GM19023 (cell line): Measurements from ENCODE around the gene SLC37A2.
"Not testable (repeated sequence)": the region's sequence is repeated elsewhere in the genome, so short reads cannot be mapped to it uniquely, and the experiment has no call there.

Experiments
- ATAC-seq: cut with Tn5 transposase; IDR thresholded peaks from one replicate; pipeline ENCODE4 v1.9.1; 2021; ENCODE audit warnings: mild to moderate bottlenecking, moderate library complexity; ENCODE audit not compliant: unreplicated experiment

Gene SLC37A2

GRCh38 chr11:125083312-125084056 is 20.4 kb downstream of the SLC37A2 start:
- ATAC-seq, result no peak

GRCh38 chr11:125084057-125084416 is 20.9 kb downstream of the SLC37A2 start:
- ATAC-seq, result no peak

DNA sequence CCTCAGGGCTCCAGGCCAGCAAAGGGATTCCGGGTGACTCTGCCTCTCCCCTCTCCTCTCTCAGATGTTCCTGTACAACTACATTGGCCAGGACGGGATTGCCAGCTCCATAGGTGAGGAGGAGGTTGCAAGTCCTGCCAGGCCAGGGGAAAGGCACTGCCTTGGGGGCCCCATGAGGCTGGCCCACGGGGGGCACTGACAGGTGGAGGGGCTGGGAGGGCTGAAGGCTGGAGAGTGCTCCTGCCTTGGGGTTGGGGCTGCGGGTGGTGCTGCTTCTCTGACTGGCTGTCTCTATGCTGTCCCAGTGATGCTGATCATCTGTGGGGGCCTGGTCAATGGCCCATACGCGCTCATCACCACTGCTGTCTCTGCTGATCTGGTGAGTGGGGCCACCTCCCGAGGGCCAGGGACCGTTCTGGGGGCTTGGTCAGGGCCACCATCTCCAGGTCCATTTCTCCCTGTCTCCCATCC is 21.7 kb downstream of the SLC37A2 start:
- no peak for ATAC-seq

GRCh38 chr11:125085301-125086081 is 22.4 kb downstream of the SLC37A2 start:
- ATAC-seq, result no peak

DNA sequence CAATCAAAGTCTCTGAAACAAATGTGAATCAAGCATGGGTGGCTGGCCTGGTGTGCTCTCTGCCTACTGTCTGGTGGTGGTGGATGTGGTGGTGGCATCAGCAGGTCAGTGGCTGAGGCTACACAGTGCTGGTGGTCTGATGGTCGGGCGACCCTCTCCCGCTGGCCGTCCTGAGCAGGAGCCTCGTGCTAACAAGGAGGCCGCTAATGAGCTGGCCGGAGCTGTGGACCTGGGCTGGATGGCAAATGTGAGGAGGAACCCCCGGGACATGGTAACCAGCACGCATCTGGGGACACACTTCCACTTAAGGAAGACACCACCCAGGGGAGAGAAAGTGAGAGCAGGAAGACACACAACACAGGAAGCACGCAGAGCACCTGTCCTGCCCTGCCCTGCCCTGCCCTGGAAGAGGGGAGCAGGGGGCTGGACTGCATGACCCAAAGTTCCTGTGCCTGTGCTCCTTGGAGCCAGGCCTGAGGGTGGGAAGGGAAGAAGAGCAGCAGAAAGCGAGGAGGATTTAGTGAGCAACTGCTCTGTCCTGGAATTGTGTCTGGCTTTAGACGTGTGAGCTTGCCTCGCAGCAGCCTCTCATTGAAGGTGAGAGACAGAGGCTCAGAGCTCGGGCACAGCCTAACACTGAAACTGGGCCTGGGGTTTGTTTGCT is 23.7 kb downstream of the SLC37A2 start:
- no peak for ATAC-seq

DNA sequence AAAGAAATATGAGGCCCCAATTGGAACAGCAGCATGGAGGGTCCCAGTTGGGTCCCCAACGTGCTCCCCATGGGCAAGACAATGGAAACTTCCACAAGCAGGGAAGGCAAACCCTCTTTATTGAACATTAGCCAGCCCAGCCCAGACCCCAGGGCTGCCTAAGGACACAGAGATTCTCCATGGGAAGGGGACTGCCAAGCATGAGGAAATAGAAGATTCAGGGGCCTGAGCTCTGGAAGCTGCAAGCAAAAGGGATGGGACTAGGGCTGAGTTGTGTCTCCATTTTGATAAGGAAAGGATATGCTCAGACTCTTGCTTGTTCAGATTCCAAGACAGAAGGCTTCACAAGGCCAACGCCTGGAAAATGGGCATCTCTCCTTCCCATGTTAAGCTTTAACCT is 25.0 kb downstream of the SLC37A2 start:
- no peak for ATAC-seq

- no peak for ATAC-seq
Measured at GRCh38 chr11:125088576-125089455, 25.7 kb downstream of the SLC37A2 start.

DNA sequence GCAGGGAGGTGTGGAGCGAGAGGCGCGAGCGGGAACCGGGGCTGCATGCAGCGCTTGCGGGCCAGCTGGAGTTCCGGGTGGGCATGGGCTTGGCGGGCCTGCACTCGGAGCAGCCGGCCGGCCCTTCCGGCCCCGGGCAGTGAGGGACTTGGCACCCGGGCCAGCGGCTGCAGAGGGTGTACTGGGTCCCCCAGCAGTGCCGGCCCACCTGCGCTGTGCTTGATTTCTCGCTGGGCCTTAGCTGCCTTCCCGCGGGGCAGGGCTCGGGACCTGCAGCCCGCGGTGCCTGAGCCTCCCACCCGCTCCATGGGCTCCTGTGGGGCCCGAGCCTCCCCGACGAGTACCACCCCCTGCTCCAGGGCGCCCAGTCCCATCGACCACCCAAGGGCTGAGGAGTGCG is 26.4 kb downstream of the SLC37A2 start:
- not testable (repeated sequence) for ATAC-seq

GRCh38 chr11:125090151-125090550 is 27.0 kb downstream of the SLC37A2 start:
- not testable (repeated sequence) for ATAC-seq

DNA sequence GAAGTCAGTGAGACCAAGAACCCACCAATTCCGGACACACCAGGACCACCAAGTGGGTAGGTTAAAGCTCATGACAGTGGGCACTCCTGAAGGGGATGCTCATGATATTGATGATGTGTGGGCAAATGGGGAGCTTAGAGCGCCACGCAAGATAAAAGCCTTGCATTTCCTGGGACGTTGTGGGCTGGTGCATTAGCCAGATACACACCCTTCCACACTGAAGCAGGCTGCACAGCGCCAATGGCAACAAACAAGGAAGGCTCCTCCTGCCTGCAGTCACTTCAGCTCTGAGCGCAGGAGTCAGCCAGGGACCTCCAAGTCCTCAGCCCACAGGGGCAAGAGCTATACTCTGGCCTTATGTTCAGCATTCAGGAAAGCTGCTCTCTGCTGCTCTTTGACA is 27.7 kb downstream of the SLC37A2 start:
- no peak for ATAC-seq

- no peak for ATAC-seq
Measured at GRCh38 chr11:125091247-125091876, 28.3 kb downstream of the SLC37A2 start.

DNA sequence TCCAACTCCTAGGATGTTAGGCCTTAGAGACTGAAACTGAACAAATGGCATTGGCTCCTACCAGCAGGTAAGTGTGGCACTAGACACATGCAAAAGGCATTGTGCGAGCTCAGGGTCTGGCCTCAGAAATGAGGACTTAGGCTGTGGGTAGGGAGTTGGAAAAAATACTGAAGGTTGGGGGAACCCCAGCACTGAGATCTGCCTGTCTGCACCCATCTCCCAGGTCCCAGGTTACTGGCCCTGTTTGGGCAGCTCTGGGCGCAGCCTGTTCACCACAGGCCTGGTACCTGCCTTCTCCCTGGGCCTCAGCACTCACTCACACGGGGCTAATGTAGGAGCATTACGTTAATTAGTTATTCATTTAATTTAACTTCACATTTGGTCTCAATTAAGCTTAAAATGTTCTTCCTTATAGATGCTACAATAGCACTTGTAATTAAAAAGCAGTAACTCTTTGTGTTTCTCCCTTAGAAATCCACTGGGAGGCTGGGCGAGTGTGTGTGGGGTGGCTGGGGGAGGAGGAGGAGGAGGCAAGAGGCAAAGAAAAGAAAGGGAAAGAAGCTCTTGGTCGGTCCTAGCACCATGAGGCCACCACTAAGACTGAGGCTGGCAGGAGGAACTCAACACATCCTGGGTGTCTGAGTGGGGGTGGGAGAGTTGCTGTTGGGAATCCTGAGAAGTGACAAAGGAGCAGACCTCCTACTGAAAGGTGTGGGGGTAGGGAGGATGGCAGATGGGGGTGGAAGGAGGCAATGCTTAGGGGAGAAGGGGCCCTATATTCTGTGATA is 29.0 kb downstream of the SLC37A2 start:
- ATAC-seq, result no peak

DNA sequence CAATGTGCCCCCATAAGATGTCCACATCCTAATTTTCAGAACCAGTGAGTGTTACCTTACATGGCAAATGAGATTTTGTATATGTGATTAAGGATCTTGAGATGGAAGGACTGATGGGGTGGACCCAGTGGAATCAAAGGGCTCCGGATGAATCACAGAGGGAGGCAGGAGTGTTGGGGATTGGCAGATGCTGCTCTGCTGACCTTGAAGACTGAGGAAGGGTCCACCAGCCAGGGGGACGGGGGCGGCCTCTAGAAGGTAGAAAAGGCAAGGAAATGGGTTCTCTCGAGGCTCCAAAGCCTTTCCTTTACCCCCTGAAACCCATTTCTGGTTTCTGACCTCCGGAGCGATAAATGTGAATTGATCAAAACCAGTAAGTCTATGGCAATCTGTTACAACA is 29.6 kb downstream of the SLC37A2 start:
- no peak for ATAC-seq

- ATAC-seq, result no peak
Measured at GRCh38 chr11:125093502-125093901, 30.4 kb downstream of the SLC37A2 start.

DNA sequence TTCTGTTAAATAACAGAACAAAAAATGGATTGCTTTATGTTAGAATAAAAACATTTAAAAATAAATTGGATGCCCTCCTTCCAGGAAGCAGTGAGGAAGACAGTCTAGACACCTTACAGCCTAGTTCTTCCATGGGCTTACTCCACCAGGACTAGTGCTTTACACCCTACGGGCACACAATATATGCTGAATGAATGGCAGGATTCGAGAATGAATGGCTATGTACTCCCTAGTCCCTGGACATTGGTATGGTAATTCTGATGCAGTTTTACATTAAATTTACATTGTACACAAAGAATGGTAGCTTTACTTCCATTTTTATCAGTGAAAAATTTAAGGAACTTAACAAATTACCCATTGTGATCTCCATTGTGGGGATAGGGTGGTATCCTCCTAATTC is 31.6 kb downstream of the SLC37A2 start:
- no peak for ATAC-seq

GRCh38 chr11:125100136-125100535 is 37.0 kb downstream of the SLC37A2 start:
- ATAC-seq, result no peak

GRCh38 chr11:125101596-125101995 is 38.5 kb downstream of the SLC37A2 start:
- no peak for ATAC-seq

GRCh38 chr11:125102025-125102424 is 38.9 kb downstream of the SLC37A2 start:
- ATAC-seq, result no peak

- ATAC-seq, result no peak
Measured at GRCh38 chr11:125102510-125102909, 39.4 kb downstream of the SLC37A2 start.
